ENCODE data around the gene DPP3. TPM values are rescaled to one million over a fixed set of nuclear protein-coding genes. Genes with fewer than 3 reads are reported as not detected.
"Not testable (repeated sequence)": the region's sequence is repeated elsewhere in the genome, so short reads cannot be mapped to it uniquely, and the experiment has no call there.

Gene DPP3
- total RNA-seq, 2 donors from 2014 or later: 27.1 to 29.4 TPM

DNA sequence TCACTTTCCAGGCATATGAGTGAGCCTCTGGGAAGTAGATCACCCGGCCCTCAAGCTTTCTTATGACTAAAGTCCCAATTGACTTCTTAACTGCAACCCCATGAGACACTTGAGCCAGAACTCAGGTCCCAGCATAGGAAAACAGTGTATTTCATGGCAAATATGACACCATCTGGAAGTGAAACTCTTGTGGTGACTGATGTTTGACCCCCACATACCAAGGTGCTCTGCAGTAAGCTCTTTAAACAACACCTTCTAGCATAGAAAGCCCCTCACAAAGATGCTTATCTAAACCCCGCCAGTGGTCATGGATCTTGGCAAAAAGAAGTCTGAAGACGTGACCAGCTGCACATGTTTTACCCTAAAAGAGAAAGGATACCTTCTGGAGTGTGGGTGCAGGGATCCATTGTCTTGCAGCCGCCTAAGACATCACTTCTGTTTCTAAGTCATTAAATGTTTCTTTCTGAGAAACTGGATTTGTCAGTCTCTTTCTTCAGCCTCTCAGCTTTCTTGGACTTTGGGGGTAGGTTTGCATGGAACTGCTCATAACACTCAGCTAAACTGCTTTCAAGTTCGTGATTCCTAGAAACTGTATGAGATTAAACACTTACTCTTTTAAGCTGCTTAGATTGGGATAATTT, 21.0 kb upstream of the DPP3 start:
- intact Hi-C loops (cut with DNase I): no loop called here

GRCh38 chr11:66462010-66462409, 18.2 kb upstream of the DPP3 start:
- no peak for DNase-seq (ENCODE audit: low spot score)
- intact Hi-C loops (cut with DNase I): no loop called here

More for the DNA sequence above, 21.0 kb upstream of the DPP3 start:
- DNase-seq (ENCODE audit: low spot score): no peak

DNA sequence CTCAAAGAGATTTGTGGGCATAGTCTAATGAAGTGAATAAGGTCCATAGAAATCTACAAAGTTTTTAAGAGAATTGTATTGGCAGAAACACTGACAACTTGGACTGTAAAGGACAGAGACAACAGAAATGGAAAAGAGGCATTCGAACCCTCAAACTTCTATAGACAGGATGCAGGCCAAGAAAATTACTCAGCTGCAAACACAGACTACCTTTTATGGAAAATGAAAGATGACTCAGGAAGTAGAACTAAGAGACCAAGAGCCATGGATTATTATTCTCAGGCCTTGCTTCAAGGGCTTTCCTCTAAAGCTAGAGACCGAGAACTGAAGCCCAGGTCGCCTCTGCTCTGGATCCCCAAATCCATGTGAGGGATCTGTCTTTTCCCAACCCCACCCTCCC, 17.3 kb upstream of the DPP3 start:
- intact Hi-C loops (cut with DNase I): no loop called here
- DNase-seq (ENCODE audit: low spot score): no peak

DNA sequence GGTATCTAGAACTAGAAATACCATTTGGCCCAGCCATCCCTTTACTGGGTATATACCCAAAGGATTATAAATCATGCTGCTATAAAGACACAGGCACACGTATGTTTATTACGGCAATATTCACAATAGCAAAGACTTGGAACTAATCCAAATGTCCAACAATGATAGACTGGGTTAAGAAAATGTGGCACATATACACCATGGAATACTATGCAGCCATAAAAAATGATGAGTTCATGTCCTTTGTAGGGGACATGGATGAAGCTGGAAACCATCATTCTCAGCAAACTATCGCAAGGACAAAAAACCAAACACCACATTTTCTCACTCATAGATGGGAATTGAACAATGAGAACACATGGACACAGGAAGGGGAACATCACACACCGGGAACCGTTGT, 16.1 kb upstream of the DPP3 start:
- intact Hi-C loops (cut with DNase I); DNase-seq (ENCODE audit: low spot score): not testable (repeated sequence)

- intact Hi-C loops (cut with DNase I): loop anchor here in 1 of 2 donors (5.0 kb wide), 1 partner anchor 643 kb away; no protein-coding TSS in a partner anchor
- no peak for DNase-seq (ENCODE audit: low spot score)
Observed at GRCh38 chr11:66464916-66465315, 15.3 kb upstream of the DPP3 start.

- intact Hi-C loops (cut with DNase I): loop anchor here in 1 of 2 donors (5.0 kb wide), 1 partner anchor 643 kb away; no protein-coding TSS in a partner anchor
- DNase-seq (ENCODE audit: low spot score): no peak
Observed at GRCh38 chr11:66465373-66466224, 14.6 kb upstream of the DPP3 start.

GRCh38 chr11:66466225-66467033, 13.8 kb upstream of the DPP3 start, which contains the start of gene PELI3:
TSS of gene PELI3 (plus strand) at chr11:66466905. CDS start at chr11:66468129, 1,224 bp downstream.
- peak; percentile 97 for DNase-seq (ENCODE audit: low spot score)
- intact Hi-C loops (cut with DNase I): loop anchor here in 1 of 2 donors (5.0 kb wide), 1 partner anchor 644 kb away; no protein-coding TSS in a partner anchor

DNA sequence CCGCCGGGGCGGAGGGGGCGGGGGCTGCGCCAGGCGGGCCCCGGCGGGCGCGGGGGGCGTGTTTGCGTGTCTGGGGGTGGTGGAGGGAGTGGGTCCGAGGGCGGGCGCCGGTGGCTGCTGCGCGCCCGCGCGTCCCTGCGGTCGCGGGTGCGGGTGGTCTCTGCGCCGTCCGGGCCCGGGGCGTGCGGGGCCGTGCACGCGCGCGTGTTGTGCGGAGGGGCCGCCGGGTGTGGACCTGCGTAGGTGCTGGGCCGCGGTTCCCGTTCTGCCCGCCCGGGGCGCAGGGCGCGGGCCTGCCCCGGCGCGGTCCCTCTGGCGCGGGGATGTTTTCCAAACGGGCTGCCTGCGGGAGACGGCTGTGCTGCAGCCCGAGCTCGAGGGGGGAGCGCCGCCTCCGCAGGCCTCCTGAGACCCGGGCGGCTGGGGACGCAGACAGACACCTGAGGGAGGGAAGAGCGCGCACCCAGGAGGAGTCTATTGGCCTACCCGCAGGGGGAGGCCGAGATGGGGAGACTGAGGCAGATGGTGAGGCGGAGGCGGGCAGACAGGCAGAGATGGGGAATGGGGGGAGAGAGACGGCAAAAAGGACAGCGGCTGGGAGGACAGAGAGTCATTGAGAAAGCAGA, 13.1 kb upstream of the DPP3 start:
- intact Hi-C loops (cut with DNase I): loop anchor here in 1 of 2 donors (5.0 kb wide), 1 partner anchor 645 kb away; no protein-coding TSS in a partner anchor

DNA sequence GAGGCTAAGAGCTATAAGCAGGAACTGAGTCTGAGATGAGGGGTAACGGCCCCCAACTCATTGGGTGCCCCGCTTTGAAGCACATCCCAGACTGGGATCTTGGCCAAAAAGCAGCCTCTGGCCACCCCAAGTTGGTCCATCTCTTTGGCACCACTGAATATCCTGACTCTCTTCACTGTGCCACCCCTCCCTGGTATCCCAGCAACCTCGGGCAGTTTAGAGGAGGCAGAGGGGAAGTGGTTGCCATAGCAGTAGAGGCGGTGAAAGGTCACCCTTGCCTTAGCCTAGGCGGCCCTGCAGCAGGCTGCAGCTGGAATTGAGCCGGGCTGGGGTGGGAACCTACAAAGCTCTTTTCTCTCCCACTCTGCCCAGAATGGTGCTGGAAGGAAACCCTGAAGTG, 12.5 kb upstream of the DPP3 start:
- intact Hi-C loops (cut with DNase I): loop anchor here in 1 of 2 donors (5.0 kb wide), 1 partner anchor 645 kb away; no protein-coding TSS in a partner anchor
- DNase-seq (ENCODE audit: low spot score): no peak

More for the DNA sequence above, 13.1 kb upstream of the DPP3 start:
- no peak for DNase-seq (ENCODE audit: low spot score)

DNA sequence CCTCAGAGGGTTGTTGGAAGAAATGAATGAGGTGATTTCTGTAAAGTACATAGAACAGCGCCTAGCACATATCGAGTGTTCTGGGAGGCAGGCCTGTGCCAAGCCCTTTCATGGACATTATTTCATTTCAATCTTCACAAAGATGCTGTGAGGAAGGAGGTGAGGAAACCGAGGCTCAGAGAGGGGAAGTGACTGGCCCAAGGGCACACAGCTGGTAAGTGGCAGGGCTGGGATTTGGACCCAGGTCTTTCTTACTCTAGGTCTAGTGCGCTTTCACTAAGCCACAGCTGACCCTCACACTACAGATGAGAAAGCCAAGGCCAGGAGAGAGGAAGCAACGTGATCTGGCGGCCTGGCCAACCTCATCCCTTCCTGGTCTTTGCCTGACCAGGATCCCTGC, 11.5 kb upstream of the DPP3 start:
- intact Hi-C loops (cut with DNase I): loop anchor here in 1 of 2 donors (5.0 kb wide), 1 partner anchor 646 kb away; no protein-coding TSS in a partner anchor
- DNase-seq (ENCODE audit: low spot score): no peak

GRCh38 chr11:66469441-66469840, 10.8 kb upstream of the DPP3 start:
- intact Hi-C loops (cut with DNase I): loop anchor here in 1 of 2 donors (5.0 kb wide), 1 partner anchor 647 kb away; no protein-coding TSS in a partner anchor
- DNase-seq (ENCODE audit: low spot score): no peak

DNA sequence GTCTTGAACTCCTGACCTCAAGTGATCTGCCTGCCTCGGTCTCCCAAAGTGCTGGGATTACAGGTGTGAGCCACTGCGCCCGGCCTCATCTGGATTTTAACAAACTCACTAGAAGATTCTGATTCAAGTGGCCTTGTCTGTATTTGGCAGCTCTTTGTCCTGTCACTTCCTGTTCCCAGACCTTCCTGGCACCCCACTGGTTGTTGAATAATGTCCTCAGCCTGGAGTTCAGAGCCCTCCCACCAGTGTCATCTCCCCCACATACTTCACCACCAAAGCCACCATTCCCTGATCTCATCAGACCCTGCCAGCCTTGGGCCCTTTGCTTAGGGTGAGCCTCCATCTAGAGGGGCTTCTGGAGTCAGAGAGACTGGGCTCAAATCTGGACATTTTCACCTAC, 10.2 kb upstream of the DPP3 start:
- DNase-seq (ENCODE audit: low spot score): no peak
- intact Hi-C loops (cut with DNase I): no loop called here

GRCh38 chr11:66471142-66471541, 9.1 kb upstream of the DPP3 start:
- intact Hi-C loops (cut with DNase I): no loop called here
- no peak for DNase-seq (ENCODE audit: low spot score)

DNA sequence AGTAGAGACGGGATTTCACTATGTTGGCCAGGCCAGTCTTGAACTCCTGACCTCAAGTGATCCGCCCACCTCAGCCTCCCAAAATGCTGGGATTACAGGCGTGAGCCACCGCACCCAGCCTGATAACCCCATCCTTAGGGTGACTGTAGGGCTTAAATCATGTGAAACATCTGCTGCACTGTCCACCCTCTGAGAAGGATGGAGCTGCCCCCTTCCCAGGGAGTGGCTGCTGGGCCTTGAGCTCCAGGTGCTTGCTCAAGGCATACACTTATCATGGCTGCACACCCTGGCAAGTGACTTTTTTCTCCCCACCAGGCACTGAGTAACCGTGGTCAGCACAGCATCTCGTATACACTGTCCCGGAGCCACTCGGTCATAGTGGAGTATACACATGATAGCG, 8.2 kb upstream of the DPP3 start:
- no peak for DNase-seq (ENCODE audit: low spot score)
- intact Hi-C loops (cut with DNase I): no loop called here

DNA sequence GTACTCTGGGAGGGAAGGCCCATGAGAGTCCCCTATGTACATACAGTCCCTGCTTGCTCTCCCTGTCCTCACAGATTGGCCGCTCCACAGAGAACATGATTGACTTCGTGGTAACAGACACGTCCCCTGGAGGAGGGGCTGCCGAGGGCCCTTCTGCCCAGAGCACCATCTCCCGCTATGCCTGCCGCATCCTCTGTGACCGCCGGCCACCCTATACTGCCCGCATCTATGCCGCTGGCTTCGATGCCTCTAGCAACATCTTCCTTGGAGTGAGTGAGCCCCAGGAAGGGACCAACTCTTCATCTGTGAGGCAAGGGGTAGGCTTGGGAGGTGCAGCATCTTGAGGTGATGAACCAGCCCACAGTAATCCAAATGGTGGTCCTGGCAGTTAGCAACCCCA, 7.1 kb upstream of the DPP3 start:
- intact Hi-C loops (cut with DNase I): no loop called here
- DNase-seq (ENCODE audit: low spot score): no peak

- no peak for DNase-seq (ENCODE audit: low spot score)
- intact Hi-C loops (cut with DNase I): no loop called here
Observed at GRCh38 chr11:66473608-66474515, 6.4 kb upstream of the DPP3 start.

DNA sequence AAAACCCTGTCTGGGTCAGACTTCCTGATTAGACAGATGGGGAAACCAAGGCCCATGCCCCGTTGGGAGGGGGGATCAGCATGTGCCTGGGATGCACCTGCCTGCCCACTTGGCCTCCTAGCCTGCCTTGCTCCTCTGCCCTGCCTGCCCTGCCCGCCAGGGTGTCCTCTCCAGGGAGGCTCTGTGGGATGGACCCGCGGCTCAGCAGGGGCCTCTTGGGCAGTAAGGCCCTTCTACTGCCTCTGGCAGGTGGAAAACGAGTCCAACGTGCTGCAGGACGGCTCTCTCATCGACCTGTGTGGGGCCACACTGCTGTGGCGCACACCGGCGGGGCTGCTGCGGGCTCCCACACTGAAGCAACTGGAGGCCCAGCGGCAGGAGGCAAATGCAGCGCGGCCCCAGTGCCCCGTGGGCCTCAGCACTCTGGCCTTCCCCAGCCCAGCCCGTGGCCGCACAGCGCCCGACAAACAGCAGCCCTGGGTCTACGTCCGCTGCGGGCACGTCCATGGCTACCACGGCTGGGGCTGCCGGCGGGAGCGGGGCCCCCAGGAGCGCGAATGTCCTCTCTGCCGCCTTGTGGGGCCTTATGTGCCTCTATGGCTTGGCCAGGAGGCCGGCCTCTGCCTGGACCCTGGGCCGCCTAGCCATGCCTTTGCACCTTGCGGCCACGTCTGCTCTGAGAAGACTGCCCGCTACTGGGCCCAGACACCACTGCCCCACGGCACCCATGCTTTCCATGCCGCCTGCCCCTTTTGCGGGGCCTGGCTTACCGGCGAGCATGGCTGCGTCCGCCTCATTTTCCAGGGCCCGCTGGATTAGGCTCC, 4.7 kb upstream of the DPP3 start:
- DNase-seq (ENCODE audit: low spot score): no peak
- intact Hi-C loops (cut with DNase I): no loop called here

Measured in posterior vena cava (tissue), 2 donors.